CD8-positive, alpha-beta memory T cell (primary cell): ENCODE data around the gene BPTF. TPM values are rescaled to one million over a fixed set of nuclear protein-coding genes. Genes with fewer than 3 reads are reported as not detected.
A peak's percentile ranks its signal among the peaks of the same experiment; 100 is the strongest.
"Not testable (repeated sequence)": the region's sequence is repeated elsewhere in the genome, so short reads cannot be mapped to it uniquely, and the experiment has no call there.

Experiments used
- CTCF ChIA-PET: fragments of 350-600 bp; sonication (Branson Sonifier 250); formaldehyde crosslinking; loops from one replicate; lab custom pipeline; 2021; ENCODE audit warnings: antibody characterized with exemption; lab: Charles Lee
- POLR2A ChIA-PET: fragments of 350-600 bp; sonication (Branson Sonifier 250); formaldehyde crosslinking; loops from one replicate; lab custom pipeline; 2021; ENCODE audit warnings: antibody characterized with exemption; lab: Charles Lee
- DNase-seq, 5 donors: peaks; one replicate each; pipeline versions ENCODE4 v3.0.0 to v3.0.0-alpha.2; 2020 to 2022; ENCODE audit warnings: mixed read lengths in 1 of 5
- H3K27ac ChIP-seq: one replicate; pipeline ENCODE4 v1.7.0; 2013; ENCODE audit warnings: low read depth, mild to moderate bottlenecking, low read length, moderate library complexity
- H3K27me3 ChIP-seq: 2 replicates; pipeline ENCODE4 v1.7.0; 2013; ENCODE audit warnings: low read length, mild to moderate bottlenecking; ENCODE audit not compliant: insufficient read depth, poor library complexity, severe bottlenecking
- H3K36me3 ChIP-seq: 2 replicates; pipeline ENCODE4 v1.7.0; 2013; ENCODE audit warnings: mild to moderate bottlenecking, low read length, moderate library complexity; ENCODE audit not compliant: insufficient read depth
- H3K4me1 ChIP-seq: 2 replicates; pipeline ENCODE4 v1.7.0; 2013; ENCODE audit warnings: mild to moderate bottlenecking, low read length, moderate library complexity; ENCODE audit not compliant: insufficient read depth
- H3K4me3 ChIP-seq: 2 replicates; pipeline ENCODE4 v1.7.0; 2013; ENCODE audit warnings: mild to moderate bottlenecking, low read length
- H3K9me3 ChIP-seq: 2 replicates; pipeline ENCODE4 v1.7.0; 2013; ENCODE audit warnings: mild to moderate bottlenecking, low read length
- H3K27ac Mint-ChIP-seq, 8 donors: one replicate each; pipeline ENCODE4 v1.8.0; 2020 to 2021; ENCODE audit warnings: mixed read lengths in 8 of 8, mild to moderate bottlenecking in 6 of 8, inconsistent platforms in 3 of 8, moderate library complexity in 3 of 8
- H3K27me3 Mint-ChIP-seq, 2 donors: one replicate each; pipeline ENCODE4 v1.8.0; 2020 to 2021; ENCODE audit warnings: mixed read lengths in 2 of 2, mild to moderate bottlenecking in 1 of 2, moderate library complexity in 1 of 2
- H3K36me3 Mint-ChIP-seq, 3 donors: one replicate each; pipeline ENCODE4 v1.8.0; 2020 to 2021; ENCODE audit warnings: mixed read lengths in 3 of 3, inconsistent platforms in 1 of 3, mild to moderate bottlenecking in 1 of 3
- H3K4me1 Mint-ChIP-seq, 3 donors: one replicate each; pipeline ENCODE4 v1.8.0; 2020 to 2021; ENCODE audit warnings: mixed read lengths in 3 of 3, inconsistent platforms in 1 of 3, mild to moderate bottlenecking in 1 of 3
- H3K4me3 Mint-ChIP-seq, 7 donors: one replicate each; pipeline ENCODE4 v1.8.0; 2020 to 2021; ENCODE audit warnings: mixed read lengths in 7 of 7, mild to moderate bottlenecking in 6 of 7, moderate library complexity in 4 of 7, inconsistent platforms in 2 of 7
- H3K9me3 Mint-ChIP-seq, 5 donors: one replicate each; pipeline ENCODE4 v1.8.0; 2020 to 2022; ENCODE audit warnings: mixed read lengths in 5 of 5, mild to moderate bottlenecking in 3 of 5, moderate library complexity in 2 of 5, inconsistent platforms in 1 of 5
- polyA plus RNA-seq: library from polyadenylated mRNA; unstranded; fragments of 300-500 nt; fragmentation: Illumina TruSeq; gene quantifications from one replicate; pipeline ENCODE4 v1.2.3, GENCODE V29; 2021
- total RNA-seq, 2 experiments: library from RNA; stranded (reverse); gene quantifications; one replicate each; pipeline ENCODE4 v1.2.3, GENCODE V29; 2021

Gene BPTF
- total and polyA plus RNA-seq, 3 experiments from 2014 or later, result 25.1 to 82.4 (median 78.8) TPM

DNA sequence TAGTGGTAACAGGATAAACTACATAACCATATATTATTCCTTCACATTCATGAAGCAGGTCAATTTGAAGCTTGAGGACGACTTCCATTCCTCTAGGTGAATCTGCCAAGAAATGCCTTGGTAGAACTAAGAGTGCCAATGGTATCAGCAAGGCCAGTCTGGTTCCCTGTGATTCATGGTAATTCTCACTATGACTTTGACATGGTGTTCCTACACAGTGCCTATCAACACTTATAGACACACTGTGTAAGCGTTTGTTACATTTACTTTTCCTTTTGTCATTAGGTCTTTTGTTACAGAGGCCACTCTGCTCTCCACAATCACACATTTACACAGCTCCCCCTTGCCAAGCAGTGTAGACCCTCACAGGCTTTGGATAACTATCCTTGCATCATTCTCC is 136.9 kb downstream of the BPTF start:
- H3K4me3 ChIP-seq, H3K4me1 ChIP-seq, H3K9me3 Mint-ChIP-seq, H3K27me3 ChIP-seq, H3K4me1 Mint-ChIP-seq, H3K4me3 Mint-ChIP-seq, POLR2A ChIA-PET, H3K27me3 Mint-ChIP-seq, H3K9me3 ChIP-seq, H3K27ac ChIP-seq, DNase-seq: not testable (repeated sequence)
- peaks cover 11 to 70% (median 16%) of the 10 kb centered on the region in 3 donors for H3K36me3 Mint-ChIP-seq
- CTCF ChIA-PET, result interaction anchor here (1.1 kb wide), 1 partner anchor 498 kb away, joined by 4 read pairs; no protein-coding TSS in a partner anchor
- H3K36me3 ChIP-seq, result peaks cover 22% of the 10 kb centered on the region
- peak overlapping the region in 1 of 8 donors; percentile 58 for H3K27ac Mint-ChIP-seq

DNA sequence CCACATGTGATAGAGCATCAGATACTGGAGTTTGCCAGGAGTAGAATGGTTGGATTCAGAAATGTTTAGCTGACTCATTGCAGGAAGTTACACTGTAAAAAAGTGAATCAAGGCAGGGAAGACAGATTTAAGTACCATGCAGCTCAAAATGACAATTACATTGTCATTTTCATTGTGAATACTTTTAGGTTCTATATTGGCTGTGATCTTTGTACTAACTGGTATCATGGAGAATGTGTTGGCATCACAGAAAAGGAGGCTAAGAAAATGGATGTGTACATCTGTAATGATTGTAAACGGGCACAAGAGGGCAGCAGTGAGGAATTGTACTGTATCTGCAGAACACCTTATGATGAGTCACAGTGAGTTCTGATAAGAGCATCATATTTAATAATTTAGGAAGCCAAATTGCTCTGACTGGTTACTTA is 137.9 kb downstream of the BPTF start:
- peak overlapping the region in 5 of 8 donors; percentile 5 to 75 (median 13) for H3K27ac Mint-ChIP-seq
- POLR2A ChIA-PET, H3K27ac ChIP-seq, H3K4me3 Mint-ChIP-seq, H3K4me1 ChIP-seq, H3K4me3 ChIP-seq, H3K9me3 Mint-ChIP-seq, H3K27me3 ChIP-seq, H3K4me1 Mint-ChIP-seq, H3K27me3 Mint-ChIP-seq, H3K9me3 ChIP-seq: not testable (repeated sequence)
- peaks cover 11 to 73% (median 16%) of the 10 kb centered on the region in 3 donors for H3K36me3 Mint-ChIP-seq
- peaks cover 22% of the 10 kb centered on the region for H3K36me3 ChIP-seq
- CTCF ChIA-PET, result interaction anchor here (0.7 to 1.5 kb wide), 2 partner anchors 16 to 49 kb away, joined by 3 to 4 read pairs; no protein-coding TSS in a partner anchor
- peak; percentile 47 to 71 (median 57) for DNase-seq

DNA sequence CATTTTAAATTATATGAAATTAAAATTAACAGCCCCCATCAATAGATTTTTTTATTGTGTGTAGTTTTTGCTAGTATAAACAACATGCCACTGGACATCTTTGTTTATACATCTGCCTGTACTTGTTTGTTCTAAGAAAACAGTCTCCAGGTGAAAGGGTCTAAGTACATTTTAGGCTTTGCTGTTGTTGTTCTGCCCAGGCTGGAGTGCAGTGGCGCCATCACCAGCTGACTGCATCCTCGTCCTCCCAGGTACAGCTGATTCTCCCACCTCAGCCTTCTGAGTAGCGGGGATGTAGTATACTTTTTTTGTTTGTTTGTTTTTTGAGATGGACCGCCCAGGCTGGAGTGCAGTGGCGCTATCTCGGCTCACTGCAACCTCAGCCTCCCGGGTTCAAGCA is 145.5 kb downstream of the BPTF start:
- POLR2A ChIA-PET, result no interaction called here
- CTCF ChIA-PET, result no interaction called here
- Histone ChIP-seq H3K27ac (no peak overlapping the region), H3K9me3 (no peaks in the 10 kb centered on the region), H3K36me3 (peaks cover 19% of the 10 kb centered on the region), H3K27me3 (no peaks in the 10 kb centered on the region), H3K4me3 (no peak overlapping the region), H3K4me1 (no peaks in the 10 kb centered on the region)
- Mint-ChIP-seq H3K4me1 (no peaks in the 10 kb centered on the region), H3K9me3 (no peaks in the 10 kb centered on the region), H3K27me3 (no peaks in the 10 kb centered on the region), H3K36me3 (peaks cover 4 to 58% (median 9%) of the 10 kb centered on the region in 3 donors), H3K27ac (no peak overlapping the region), H3K4me3 (no peak overlapping the region)
- no peak for DNase-seq

DNA sequence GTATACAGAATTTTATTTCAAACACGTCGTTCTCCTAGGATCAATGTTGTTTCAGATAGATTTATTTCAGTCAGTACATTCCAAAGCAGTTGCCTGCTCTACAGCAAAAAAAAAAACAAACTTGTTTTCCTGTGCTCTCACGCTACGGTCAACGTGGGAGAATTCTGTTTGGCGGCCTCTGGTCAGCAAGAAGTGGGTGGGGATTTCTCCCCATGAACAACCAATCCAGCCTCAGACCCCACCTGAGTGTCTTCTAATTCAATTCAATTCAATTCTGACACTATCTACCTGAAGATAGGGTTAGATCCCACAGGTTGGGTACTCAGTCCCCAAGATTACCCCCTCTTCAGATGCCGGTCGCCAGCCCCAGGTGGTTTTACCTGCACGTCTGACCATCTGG is 148.9 kb downstream of the BPTF start:
- Mint-ChIP-seq H3K27ac (no peak overlapping the region), H3K27me3 (no peaks in the 10 kb centered on the region), H3K4me1 (no peaks in the 10 kb centered on the region), H3K9me3 (no peaks in the 10 kb centered on the region), H3K4me3 (no peak overlapping the region), H3K36me3 (peaks cover 0 to 59% (median 8%) of the 10 kb centered on the region in 3 donors)
- ChIA-PET CTCF (no interaction called here), POLR2A (no interaction called here)
- DNase-seq, result no peak
- H3K4me3 ChIP-seq, result no peak overlapping the region
- no peaks in the 10 kb centered on the region for H3K4me1 ChIP-seq
- no peaks in the 10 kb centered on the region for H3K9me3 ChIP-seq
- no peak overlapping the region for H3K27ac ChIP-seq
- H3K36me3 ChIP-seq, result peaks cover 17% of the 10 kb centered on the region
- H3K27me3 ChIP-seq, result no peaks in the 10 kb centered on the region

DNA sequence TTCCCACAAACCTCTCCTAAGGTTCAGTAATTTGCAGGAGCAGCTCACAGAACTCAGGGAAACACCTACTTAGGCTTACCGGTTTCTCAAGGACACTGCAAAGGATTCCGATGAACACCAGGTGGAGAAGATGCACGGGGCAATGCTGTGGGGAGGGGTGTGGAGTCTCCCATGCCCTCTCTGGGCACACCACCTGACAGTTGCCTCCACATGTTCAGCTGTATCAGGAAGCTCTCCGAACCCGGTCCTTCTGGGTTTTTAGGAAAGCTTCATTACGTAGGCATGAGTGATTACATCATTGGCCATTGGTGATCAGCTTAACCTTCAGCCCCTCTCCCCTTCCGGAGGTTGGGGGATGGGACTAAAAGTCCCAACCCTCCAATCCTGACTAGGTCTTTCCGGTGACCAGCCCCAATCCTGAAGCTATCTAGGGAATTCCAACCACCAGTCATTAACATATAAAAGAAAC is 149.3 kb downstream of the BPTF start:
- Histone ChIP-seq H3K9me3 (no peaks in the 10 kb centered on the region), H3K36me3 (peaks cover 17% of the 10 kb centered on the region), H3K27ac (no peak overlapping the region), H3K27me3 (no peaks in the 10 kb centered on the region), H3K4me1 (no peaks in the 10 kb centered on the region), H3K4me3 (no peak overlapping the region)
- Mint-ChIP-seq H3K27ac (no peak overlapping the region), H3K4me3 (no peak overlapping the region), H3K36me3 (peaks cover 0 to 59% (median 8%) of the 10 kb centered on the region in 3 donors), H3K27me3 (no peaks in the 10 kb centered on the region), H3K4me1 (no peaks in the 10 kb centered on the region), H3K9me3 (no peaks in the 10 kb centered on the region)
- POLR2A ChIA-PET, result no interaction called here
- no peak for DNase-seq
- CTCF ChIA-PET, result no interaction called here

DNA sequence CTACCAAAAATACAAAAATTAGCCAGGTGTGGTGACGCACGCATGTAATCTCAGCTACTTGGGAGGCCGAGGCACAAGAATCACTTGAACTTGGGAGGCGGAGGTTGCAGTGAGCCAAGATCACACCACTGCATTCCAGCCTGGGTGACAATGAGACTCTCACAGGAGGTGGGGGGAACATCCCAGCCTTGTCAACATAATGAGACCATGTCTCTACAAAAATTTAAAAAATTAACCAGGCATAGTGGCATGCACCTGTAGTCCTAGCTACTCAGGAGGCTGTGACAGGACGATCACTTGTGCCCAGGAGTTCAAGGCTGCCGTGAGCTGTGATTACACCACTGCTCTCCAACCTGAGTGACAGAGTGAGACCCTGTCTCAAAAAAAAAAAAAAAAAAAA is 151.0 kb downstream of the BPTF start:
- H3K4me1 Mint-ChIP-seq, POLR2A ChIA-PET, H3K27me3 Mint-ChIP-seq, H3K4me3 Mint-ChIP-seq, CTCF ChIA-PET, H3K4me1 ChIP-seq, H3K9me3 ChIP-seq, H3K9me3 Mint-ChIP-seq, H3K27ac ChIP-seq, H3K27me3 ChIP-seq, DNase-seq, H3K27ac Mint-ChIP-seq, H3K4me3 ChIP-seq: not testable (repeated sequence)
- peaks cover 17% of the 10 kb centered on the region for H3K36me3 ChIP-seq
- peaks cover 0 to 61% (median 8%) of the 10 kb centered on the region in 3 donors for H3K36me3 Mint-ChIP-seq

DNA sequence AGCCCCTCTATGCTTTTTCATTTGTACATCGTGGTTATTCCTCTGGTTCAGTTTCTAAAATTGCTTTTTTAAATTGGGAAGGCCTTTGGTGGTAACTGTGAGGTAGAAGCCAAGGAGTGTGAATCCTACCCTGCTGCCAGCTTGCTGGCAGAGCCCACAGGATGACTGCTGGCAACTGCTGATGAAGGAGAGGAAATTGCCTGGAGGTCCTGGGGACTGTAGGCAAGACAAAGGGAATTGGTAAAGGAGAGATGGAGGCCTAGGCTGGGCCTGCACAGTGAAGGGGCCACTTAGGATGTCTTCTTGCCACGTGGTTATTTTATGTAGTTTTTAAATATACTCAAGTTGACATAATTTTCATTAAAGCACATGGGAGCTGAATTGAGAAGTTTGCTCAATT is 155.2 kb downstream of the BPTF start:
- no peak overlapping the region for H3K27ac ChIP-seq
- DNase-seq, result no peak
- Mint-ChIP-seq H3K9me3 (no peaks in the 10 kb centered on the region), H3K36me3 (peaks cover 0 to 52% (median 9%) of the 10 kb centered on the region in 3 donors), H3K27me3 (no peaks in the 10 kb centered on the region), H3K27ac (peak overlapping the region in 2 of 8 donors; percentile 32 to 93), H3K4me1 (no peaks in the 10 kb centered on the region), H3K4me3 (no peak overlapping the region)
- no peaks in the 10 kb centered on the region for H3K4me1 ChIP-seq
- no peaks in the 10 kb centered on the region for H3K9me3 ChIP-seq
- peaks cover 6% of the 10 kb centered on the region for H3K36me3 ChIP-seq
- no peaks in the 10 kb centered on the region for H3K27me3 ChIP-seq
- ChIA-PET CTCF (no interaction called here), POLR2A (no interaction called here)
- H3K4me3 ChIP-seq, result no peak overlapping the region

DNA sequence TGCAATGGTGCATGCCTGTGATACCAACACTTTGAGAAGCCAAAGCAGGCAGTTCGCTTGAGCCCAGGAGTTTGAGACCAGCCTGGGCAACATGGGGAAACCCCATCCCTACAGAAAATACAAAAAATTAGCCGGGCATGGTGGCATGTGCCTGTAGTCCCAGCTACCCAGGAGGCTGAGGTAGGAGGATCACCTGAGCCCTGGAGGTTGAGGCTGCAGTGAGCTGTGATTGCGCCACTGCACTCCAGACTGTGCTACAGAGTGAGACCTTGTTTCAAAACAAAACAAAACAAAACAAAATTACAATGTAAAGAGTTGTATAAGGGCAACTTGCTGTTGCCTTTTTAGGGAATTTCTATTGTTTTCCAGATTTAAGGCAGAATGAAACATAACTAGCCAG is 155.6 kb downstream of the BPTF start:
- H3K27ac ChIP-seq, H3K4me1 ChIP-seq, CTCF ChIA-PET, H3K9me3 ChIP-seq, H3K36me3 ChIP-seq, H3K4me1 Mint-ChIP-seq, POLR2A ChIA-PET, H3K9me3 Mint-ChIP-seq, H3K4me3 Mint-ChIP-seq, H3K27me3 Mint-ChIP-seq, DNase-seq, H3K27me3 ChIP-seq, H3K4me3 ChIP-seq: not testable (repeated sequence)
- peaks cover 0 to 50% (median 9%) of the 10 kb centered on the region in 3 donors for H3K36me3 Mint-ChIP-seq
- H3K27ac Mint-ChIP-seq, result peak overlapping the region in 1 of 8 donors; percentile 54
